GM19324 (cell line): ENCODE results near the gene DPP10.
"Not testable (repeated sequence)": the region's sequence is repeated elsewhere in the genome, so short reads cannot be mapped to it uniquely, and the experiment has no call there.

ENCODE experiments used
- ATAC-seq: cut with Tn5 transposase; IDR thresholded peaks from one replicate; pipeline ENCODE4 v1.9.1; 2021; ENCODE audit warnings: mild to moderate bottlenecking, moderate library complexity; ENCODE audit not compliant: unreplicated experiment, low FRiP score

Gene DPP10

GRCh38 chr2:114709936-114710850 is 267.8 kb downstream of the DPP10 start:
- no peak for ATAC-seq

- no peak for ATAC-seq
Observed at GRCh38 chr2:114714313-114714712, 271.9 kb downstream of the DPP10 start.

- no peak for ATAC-seq
Observed at GRCh38 chr2:114717049-114717448, 274.6 kb downstream of the DPP10 start.

GRCh38 chr2:114724454-114724853 is 282.0 kb downstream of the DPP10 start:
- ATAC-seq, result no peak

GRCh38 chr2:114727012-114727411 is 284.6 kb downstream of the DPP10 start:
- no peak for ATAC-seq

GRCh38 chr2:114728372-114728771 is 285.9 kb downstream of the DPP10 start:
- ATAC-seq, result no peak

GRCh38 chr2:114729026-114729425 is 286.6 kb downstream of the DPP10 start:
- ATAC-seq, result no peak

- no peak for ATAC-seq
Observed at GRCh38 chr2:114735126-114735525, 292.7 kb downstream of the DPP10 start.

GRCh38 chr2:114742245-114742644 is 299.8 kb downstream of the DPP10 start:
- ATAC-seq, result no peak

GRCh38 chr2:114745700-114746099 is 303.3 kb downstream of the DPP10 start:
- ATAC-seq, result no peak

GRCh38 chr2:114748175-114748574 is 305.7 kb downstream of the DPP10 start:
- not testable (repeated sequence) for ATAC-seq

GRCh38 chr2:114752425-114752824 is 310.0 kb downstream of the DPP10 start:
- ATAC-seq, result no peak

- ATAC-seq, result no peak
Observed at GRCh38 chr2:114753145-114753544, 310.7 kb downstream of the DPP10 start.

GRCh38 chr2:114754907-114755563 is 312.6 kb downstream of the DPP10 start:
- ATAC-seq, result no peak

GRCh38 chr2:114762376-114762775 is 319.9 kb downstream of the DPP10 start:
- ATAC-seq, result no peak

- ATAC-seq, result no peak
Observed at GRCh38 chr2:114762986-114763385, 320.5 kb downstream of the DPP10 start.

- ATAC-seq, result no peak
Observed at GRCh38 chr2:114769110-114769509, 326.7 kb downstream of the DPP10 start.

- ATAC-seq, result no peak
Observed at GRCh38 chr2:114769991-114770390, 327.6 kb downstream of the DPP10 start.

GRCh38 chr2:114784046-114784445 is 341.6 kb downstream of the DPP10 start:
- no peak for ATAC-seq

- ATAC-seq, result no peak
Observed at GRCh38 chr2:114784890-114785583, 342.6 kb downstream of the DPP10 start.

- no peak for ATAC-seq
Observed at GRCh38 chr2:114786901-114787300, 344.5 kb downstream of the DPP10 start.
